GM21447 (cell line): ENCODE data around the gene LIN7B.

Source experiments
- ATAC-seq: cut with Tn5 transposase; IDR thresholded peaks from one replicate; pipeline ENCODE4 v1.9.1; 2021; ENCODE audit not compliant: unreplicated experiment

LIN7B gene

DNA sequence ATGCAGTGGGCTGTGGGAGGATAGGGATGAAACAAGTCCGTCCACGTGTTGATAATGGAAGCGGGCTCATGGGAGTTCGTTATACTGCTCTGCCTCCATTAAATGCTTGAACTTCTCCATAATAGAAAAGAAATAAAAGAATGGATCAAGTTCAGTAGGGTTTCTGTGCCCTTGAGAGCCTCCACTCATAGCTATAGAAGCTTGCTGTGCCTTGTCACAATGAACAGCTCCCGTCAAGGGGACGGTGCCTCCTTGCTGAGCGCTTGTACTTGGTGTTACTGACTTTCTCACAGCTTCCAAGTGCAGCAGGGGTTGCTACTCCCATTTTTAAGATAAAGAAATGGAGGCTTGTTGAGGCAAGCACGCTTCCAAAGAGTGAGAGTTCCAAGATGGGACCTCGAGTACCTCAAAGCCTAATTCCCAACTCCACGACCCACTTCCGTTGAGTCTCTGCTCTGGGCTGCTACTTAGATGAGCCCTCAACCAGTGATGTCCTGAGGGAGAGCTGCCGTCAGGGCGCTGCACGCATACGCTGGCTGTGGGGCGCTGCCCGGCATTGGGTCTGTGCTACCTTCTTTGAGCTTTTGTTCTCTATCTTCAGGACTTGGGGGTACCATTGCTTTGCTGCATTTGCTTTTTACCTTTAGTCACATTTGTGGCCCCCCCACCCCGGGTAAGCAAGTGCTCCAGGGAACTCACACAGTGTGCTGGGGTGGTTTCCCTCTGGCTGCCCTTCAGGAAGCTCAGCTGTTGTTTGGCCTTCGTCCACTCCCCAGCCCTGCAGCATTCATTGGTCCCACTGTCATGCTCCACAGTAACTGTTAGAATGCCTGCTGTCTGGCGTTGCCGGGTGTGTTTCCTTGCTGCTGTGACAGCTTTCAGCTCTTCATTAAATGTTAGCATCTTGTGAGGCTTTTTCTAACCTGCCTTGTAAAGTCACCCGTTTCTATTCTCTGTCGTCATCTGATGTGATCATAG is 19.4 kb upstream of the LIN7B start:
- ATAC-seq = no peak

DNA sequence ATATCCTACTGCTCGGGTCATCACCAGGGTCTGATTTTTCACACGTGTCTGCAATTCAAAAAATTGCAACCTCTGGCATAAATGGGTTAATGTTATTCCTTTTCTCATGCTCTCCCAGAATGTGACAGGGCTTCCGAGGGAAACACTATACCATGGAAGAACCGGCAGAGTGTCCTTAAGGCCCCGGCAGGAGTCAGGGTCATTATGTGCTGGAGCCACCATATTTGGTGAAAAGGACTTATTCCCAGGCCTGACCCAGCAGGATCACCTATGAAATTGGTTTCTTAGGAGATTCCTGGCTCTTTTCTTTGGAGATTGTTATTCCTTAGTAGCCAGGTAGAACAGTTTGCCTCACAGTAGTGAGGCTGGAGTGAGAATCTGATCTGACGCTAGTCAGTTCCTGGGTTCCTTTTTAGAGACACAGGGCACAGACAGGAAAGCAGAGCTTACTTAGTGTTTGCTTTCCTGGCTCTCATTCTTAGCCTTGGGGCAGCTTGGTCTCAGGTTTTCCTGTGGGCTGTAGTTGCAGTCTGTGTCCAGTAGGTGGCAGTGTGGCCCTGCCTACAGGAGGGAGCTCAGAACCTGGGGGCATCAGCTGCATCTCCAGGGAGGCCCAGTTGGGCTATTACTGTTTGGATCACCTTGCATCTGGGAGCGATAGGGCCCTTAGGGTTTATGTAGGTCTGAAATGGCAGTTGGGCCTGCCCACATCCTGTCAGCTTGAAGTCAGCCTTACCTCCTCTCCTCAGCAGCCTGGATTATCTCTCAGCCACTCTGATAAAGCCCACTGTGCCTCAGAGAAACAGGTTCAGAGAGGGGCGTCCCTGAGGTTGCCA is 16.5 kb upstream of the LIN7B start:
- ATAC-seq = no peak

DNA sequence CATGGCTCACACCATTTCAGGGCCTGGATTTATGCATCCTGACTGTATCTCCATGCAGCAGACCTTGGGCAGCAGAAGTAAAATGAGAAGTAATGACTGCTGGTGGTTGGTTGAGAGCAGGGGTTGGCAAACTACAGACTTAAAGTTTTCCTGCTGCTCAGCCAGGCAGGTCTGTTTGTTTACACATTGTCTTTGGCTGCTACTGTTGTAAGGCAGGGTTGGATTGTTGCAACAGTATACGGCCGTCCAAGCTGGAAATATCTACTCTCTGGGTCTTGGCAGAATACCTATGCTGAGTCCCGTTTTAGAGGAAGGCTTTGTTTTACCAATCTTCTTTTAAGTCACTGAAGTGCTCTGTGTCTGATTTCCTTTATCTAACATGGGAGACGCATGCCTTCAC is 15.4 kb upstream of the LIN7B start:
- ATAC-seq = no peak

DNA sequence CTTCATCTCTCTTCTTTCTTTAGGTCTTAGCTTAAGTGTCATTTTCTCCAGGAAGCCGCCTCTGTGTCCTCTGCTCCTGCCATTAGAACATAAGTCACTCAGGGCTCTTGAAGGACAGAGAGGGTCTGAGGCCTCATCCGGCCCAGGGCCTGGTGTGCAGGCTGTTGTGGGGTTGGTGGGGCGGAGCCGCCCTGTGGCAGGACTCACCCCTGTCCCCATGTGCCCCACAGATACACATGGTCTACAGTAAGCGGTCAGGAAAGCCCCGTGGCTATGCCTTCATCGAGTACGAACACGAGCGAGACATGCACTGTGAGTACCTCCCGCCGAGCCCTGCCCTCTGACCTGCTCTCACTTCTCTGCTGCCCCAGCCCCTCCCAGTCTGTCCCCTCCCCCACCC is 13.0 kb upstream of the LIN7B start:
- ATAC-seq = no peak

DNA sequence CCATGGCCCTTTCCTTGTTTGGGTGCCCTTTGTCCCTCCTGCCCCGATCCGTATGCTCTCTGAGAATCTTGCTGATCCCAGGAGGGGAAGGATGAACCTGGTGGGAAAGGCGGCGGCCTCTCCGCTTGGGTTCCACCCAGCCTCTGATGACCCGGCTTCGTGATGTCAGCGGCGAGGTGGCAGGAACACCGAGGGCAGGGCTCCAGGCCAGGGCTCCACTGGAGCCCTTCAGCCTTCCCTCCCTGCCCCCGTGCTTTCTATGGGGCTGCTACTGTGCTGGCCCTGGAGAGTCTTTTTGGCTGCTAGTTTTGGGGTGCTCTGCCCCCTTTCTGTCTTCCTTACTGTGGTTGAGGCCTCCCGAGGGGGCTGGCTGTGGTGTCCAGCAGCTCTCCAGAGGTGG is 11.9 kb upstream of the LIN7B start:
- no peak for ATAC-seq

DNA sequence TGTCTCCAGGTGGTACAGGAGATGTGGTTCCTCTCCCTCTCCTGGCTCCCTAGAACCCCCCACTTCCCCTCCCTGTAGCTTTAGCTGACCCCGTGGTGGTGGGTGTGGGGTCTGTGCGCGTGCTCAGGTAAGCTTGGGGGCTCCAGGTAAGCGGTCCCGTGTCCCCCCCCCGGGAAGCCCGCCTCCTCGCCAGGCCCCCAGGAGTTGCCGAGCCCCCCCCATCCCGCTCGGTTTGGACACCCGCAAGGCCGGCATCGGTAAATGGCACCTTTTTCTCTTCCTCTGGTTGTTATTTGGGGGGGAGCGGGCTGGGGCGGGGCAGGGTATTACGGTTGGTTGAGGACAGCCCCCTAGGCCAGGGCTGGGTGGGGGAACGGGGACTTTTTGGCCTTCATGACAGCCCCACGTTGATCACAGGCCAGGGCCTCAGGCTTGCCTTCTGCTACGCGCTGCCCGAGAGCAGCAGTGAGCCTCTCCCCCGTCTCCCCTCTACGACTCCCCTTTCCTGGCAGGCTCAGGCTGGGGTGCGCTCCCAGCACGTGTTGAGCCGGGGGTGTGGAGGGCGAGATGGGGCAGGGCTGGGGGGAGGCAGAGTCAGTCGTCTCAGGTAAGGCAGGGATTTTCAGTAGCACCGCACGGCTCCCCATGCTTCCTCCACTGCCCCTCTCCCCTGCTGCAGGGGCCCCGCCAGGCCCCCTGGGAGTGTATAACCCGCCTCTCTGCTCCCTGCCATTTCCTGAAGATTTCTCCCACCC is 10.7 kb upstream of the LIN7B start:
- no peak for ATAC-seq

DNA sequence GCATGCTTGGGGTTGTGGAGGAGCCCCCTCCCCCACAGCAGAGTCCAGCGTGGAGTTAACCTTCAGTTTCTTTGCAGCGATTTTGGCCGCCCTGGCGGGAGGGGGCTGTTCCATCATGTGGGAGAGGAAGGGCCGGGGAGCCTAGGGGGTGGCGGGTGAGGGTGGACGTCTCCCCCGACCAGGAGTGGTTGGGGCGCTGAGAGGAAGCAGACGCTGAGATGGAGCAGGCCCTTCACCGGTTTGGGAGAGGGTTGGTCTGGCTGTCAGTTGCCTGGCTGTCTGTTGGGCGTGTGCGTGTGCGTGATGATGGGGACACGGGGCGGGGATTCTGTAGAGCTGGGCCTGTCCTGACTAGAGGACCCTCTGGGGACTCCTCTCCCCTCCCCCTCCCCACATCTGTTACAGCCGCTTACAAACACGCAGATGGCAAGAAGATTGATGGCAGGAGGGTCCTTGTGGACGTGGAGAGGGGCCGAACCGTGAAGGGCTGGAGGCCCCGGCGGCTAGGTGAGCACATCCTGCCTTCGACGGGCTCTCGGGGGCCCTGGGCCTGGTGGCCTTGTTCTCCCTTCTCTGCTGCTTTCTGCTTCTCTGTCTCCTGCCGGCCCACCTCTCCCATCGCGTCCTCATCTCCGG is 9.8 kb upstream of the LIN7B start:
- no peak for ATAC-seq

DNA sequence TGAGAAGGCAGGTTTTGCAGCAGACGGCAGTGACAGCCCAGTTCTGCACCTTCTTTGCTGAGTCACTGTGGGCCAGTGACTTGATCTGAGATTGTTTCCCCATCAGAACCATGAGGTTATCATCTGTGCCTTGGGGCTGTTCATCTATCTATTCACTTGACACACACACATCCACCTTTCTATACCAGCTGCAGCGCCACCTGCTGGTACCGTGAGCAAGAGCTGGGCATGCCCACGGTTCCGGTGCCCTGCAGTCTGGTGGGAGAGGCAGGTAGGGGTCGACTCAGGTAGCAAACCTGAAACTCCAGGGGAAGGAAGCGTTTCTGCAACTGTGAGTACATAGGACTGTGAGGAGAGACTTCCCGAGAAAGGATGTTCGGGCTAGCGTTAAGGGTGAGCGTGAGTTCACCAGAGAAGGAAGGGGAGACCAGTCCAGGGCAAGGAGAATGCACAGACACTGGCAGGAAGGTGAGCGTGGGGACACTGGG is 7.5 kb upstream of the LIN7B start:
- ATAC-seq = no peak

DNA sequence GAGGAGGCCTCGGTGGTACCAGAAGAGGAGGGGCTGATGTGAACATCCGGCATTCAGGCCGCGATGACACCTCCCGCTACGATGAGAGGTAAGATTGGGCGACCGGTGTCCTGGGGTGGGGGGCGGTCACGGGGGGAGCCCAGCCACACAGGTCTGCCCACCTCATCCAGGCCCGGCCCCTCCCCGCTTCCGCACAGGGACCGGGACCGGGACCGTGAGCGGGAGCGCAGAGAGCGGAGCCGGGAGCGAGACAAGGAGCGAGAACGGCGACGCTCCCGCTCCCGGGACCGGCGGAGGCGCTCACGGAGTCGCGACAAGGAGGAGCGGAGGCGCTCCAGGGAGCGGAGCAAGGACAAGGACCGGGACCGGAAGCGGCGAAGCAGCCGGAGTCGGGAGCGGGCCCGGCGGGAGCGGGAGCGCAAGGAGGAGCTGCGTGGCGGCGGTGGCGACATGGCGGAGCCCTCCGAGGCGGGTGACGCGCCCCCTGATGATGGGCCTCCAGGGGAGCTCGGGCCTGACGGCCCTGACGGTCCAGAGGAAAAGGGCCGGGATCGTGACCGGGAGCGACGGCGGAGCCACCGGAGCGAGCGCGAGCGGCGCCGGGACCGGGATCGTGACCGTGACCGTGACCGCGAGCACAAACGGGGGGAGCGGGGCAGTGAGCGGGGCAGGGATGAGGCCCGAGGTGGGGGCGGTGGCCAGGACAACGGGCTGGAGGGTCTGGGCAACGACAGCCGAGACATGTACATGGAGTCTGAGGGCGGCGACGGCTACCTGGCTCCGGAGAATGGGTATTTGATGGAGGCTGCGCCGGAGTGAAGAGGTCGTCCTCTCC is 6.3 kb upstream of the LIN7B start:
- ATAC-seq = no peak

DNA sequence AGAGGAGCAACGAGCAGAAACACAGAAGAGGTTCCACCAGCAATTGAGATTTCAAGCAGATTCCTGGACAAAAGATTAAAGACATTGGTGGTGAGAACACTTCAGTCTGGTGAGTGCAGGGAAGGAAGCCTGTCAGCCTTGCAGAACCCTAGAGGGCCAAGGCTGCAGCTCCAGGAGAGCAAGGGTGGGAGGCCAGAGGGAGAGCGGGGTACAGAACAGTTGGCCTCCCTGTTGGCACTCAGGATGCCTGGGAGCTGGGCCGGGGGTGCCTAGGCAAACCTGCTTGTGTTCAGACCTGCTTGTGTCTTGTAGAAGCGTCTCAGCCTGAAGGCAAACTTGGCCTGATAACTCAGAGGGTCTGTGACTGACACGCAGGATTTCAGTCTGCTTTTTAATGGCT is 5.1 kb upstream of the LIN7B start:
- no peak for ATAC-seq

DNA sequence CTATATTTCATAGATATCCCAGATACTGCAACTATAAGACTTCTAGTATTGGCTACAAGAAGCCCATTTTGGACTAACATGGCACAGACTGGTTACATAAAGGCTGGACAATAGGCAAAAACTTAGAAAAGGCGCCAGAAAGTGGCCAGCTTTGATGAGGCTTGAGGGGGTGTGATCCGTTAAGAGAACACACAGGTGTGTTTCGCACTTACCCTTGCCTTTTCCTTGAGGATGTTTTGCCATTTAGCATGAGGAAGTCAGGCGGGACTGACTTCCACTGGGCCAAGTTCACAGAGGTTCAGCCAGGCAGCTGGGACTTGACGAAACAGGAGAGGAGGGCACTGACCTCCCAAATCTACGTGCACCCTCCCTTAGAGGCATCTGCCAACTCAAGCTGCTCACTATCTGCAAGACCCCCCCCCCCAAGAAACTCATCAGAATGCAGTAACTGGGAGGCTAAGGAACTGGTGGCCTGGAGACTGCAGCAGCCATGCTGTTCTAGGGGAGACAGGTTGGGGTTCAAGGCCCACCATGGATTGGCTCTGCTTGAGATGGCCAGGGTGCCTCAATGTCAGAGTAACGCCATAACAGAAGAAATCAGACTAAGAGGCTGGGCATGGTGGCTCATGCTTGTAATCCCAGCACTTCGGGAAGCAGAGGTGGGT is 4.5 kb upstream of the LIN7B start:
- ATAC-seq = no peak

DNA sequence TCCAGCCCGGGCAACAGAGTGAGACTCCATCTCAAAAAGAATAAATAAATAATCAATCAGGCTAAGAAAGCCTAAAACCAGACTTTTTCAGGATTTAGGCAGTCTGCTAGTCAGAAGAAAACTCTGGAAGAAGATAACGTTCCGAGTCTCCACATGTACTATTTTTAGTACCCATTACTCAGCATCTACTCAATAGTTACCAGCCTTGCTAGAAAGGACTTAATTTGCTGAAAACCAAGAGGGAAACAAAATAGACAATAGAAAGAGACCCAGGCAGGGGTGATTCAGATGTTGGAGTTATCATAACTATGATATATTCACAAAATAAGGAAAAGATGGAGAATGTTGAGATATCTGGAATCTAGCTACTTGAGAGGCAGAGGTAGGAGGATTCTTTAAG is 3.6 kb upstream of the LIN7B start:
- ATAC-seq = no peak

DNA sequence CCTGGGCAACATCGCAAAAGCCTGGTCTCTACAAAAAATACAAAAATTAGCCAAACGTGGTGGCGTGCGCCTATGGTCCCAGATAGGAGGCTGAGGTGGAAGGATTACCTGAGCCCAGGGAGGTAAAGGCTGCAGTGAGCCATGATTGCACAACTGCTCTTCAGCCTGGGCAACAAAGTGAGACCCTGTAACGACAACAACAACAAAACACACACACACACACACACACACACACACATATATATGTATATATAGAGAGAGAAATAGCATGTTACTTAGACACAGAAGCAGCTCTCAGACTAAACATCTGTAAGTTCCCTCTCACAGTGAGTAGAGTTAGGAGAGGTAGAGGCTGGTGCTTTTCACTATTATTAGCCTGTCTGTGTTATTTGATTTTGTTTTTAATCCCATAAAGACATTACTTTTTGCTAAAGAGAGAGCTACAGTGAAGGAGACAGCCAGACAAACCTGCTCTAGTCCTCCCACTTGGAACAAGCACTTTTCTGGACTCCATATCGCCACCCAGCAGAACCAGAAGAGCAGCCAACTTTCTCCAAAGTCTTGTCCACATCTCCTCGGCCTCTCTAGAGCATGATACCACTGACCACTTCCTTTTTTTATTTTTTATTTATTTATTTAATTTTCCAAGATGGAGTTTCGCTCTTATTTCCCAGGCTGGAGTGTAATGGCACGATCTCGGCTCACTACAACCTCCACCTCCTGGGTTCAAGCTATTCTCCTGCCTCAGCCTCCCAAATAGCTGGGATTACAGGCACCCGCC is 2.8 kb upstream of the LIN7B start:
- ATAC-seq = no peak

DNA sequence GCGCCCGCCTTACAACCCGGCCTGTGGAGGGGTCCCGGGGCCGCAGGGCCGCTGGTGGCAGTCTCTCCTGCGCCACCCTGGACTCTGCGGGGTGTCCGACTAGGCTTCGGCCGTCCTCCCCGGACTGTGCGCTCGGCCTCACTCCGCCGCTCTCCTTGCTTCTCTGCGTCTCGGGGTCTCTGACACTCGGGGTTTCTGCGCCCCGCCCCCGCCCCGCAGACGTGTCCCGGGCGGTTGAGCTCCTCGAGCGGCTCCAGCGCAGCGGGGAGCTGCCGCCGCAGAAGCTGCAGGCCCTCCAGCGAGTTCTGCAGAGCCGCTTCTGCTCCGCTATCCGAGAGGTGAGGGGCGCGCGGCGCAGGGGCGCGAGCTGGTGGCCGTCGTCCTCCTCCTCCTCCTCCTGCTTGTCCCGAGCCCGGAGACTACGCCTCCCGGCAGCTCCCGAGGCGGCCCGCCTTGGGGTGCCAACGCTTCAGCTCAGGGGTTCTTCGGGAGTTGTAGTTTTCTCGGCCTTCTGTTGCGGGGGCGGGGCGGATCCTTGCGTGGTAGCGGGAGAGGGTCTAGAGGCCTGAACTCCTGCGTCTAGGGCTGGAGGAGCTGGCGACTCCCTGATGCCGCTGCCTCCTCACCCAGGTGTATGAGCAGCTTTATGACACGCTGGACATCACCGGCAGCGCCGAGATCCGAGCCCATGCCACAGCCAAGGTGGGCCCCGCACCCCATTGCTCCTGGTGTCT is 627 bp downstream of the LIN7B start:
- ATAC-seq = no peak

DNA sequence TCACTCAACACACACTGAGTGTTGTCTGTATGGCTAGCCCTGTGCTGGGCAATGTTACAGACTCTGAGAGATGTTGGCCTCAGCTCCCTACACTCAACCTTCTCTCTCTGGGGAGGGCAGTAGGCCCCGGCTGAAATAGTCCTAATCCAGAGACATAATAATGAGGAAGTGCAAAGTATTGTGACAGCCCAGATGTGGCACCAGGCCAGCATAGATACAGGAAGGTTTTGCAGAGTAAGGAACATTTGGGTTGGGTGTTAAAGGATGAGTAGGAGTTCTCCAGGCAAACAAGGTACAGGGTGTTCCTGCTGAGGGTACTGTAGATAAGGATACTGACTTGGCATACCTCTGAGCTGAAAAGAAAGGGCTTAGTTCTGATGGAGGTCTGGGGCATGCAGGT is 2.4 kb downstream of the LIN7B start:
- no peak for ATAC-seq

DNA sequence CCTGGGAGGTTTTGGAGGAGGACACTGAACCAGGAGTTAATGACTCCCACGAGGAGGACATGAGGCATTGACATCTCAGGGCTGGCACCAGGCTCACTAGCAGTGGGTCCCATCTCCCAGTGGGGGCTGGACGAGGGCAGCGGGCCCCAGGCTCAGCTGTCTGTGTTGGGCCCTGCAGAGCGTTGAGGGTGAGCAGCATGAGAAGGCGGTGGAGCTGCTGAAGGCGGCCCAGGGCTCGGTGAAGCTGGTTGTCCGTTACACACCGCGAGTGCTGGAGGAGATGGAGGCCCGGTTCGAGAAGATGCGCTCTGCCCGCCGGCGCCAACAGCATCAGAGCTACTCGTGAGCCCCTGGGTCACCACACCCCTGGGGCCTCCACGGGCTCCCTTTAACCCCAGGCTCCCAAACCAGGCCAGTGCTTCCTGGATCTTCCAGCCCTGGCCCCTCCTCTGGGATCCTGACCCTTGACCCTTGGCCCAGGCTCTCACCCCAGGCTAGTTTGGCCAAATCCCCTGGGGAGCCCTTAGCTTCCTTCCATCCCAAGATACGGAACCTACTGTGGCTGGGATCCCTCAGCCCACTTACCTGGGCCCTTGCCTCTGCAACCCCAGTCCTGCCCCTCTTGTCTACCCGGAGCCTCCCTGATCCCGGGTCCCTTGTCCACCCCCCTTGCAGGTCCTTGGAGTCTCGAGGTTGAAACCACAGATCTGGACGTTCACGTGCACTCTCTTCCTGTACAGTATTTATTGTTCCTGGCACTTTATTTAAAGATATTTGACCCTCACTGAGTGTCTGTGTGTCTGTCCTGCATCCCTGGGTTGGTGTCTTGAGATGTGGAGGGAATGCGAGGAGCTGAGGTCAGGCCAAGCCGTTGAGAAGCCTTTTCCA is 3.8 kb downstream of the LIN7B start:
- no peak for ATAC-seq
